Large intestine (tissue), 3 donors: ENCODE results near the gene CACNA1B. TPM values are rescaled to one million over a fixed set of nuclear protein-coding genes. Genes with fewer than 3 reads are reported as not detected.

ENCODE experiments used
- DNase-seq, 2 donors: peaks; one replicate each; pipeline versions ENCODE4 v3.0.0 to v3.0.0-alpha.2; 2013
- H3K27ac ChIP-seq: one replicate; pipeline ENCODE4 v1.5.1; 2013; ENCODE audit warnings: low read length
- H3K27me3 ChIP-seq: 2 replicates; pipeline ENCODE4 v1.6.1; 2013; ENCODE audit warnings: low read length; ENCODE audit not compliant: control insufficient read depth, insufficient read depth
- H3K36me3 ChIP-seq: 2 replicates; pipeline ENCODE4 v1.6.1; 2013; ENCODE audit warnings: low read length; ENCODE audit not compliant: control insufficient read depth, insufficient read depth
- H3K4me1 ChIP-seq: one replicate; pipeline ENCODE4 v1.6.1; 2013; ENCODE audit warnings: low read length; ENCODE audit not compliant: control insufficient read depth, insufficient read depth
- H3K4me3 ChIP-seq: one replicate; pipeline ENCODE4 v1.5.1; 2013; ENCODE audit warnings: low read length
- H3K9me3 ChIP-seq: one replicate; pipeline ENCODE4 v1.6.1; 2013; ENCODE audit warnings: mild to moderate bottlenecking, low read depth, low read length, moderate library complexity; ENCODE audit not compliant: control insufficient read depth
- WGBS: methylation state at CpG from one replicate; pipeline ENCODE4 v1.1.5; 2013; ENCODE audit warnings: low lambda C conversion rate; ENCODE audit not compliant: insufficient coverage; 5-methylcytosine and 5-hydroxymethylcytosine counted together
- polyA plus RNA-seq: library from polyadenylated mRNA; unstranded; fragments of 120-200 nt; gene quantifications from one replicate; pipeline ENCODE4 v1.2.1, GENCODE V29; 2013

Gene CACNA1B
- polyA plus RNA-seq, 1 donor = 1.8 TPM

GRCh38 chr9:137974746-137975526, 97.4 kb downstream of the CACNA1B start:
- no peak overlapping the region for H3K4me3 ChIP-seq
- no peak for DNase-seq
- no peak overlapping the region for H3K27ac ChIP-seq
- no peaks in the 10 kb centered on the region for H3K27me3 ChIP-seq
- no CpG with 5 or more reads among the region's 15 CpGs for WGBS
- H3K36me3 ChIP-seq = no peaks in the 10 kb centered on the region
- H3K9me3 ChIP-seq = no peaks in the 10 kb centered on the region
- H3K4me1 ChIP-seq = no peaks in the 10 kb centered on the region

- Histone ChIP-seq H3K27me3 (no peaks in the 10 kb centered on the region), H3K4me1 (no peaks in the 10 kb centered on the region), H3K36me3 (no peaks in the 10 kb centered on the region), H3K9me3 (no peaks in the 10 kb centered on the region), H3K27ac (no peak overlapping the region), H3K4me3 (no peak overlapping the region)
- no peak for DNase-seq
- no CpG with 5 or more reads among the region's 6 CpGs for whole genome bisulfite sequencing
These were observed 97.9 kb downstream of the CACNA1B start for GRCh38 chr9:137975527-137975913.

- Histone ChIP-seq H3K36me3 (no peaks in the 10 kb centered on the region), H3K9me3 (no peaks in the 10 kb centered on the region), H3K27me3 (no peaks in the 10 kb centered on the region), H3K27ac (no peak overlapping the region), H3K4me3 (no peak overlapping the region), H3K4me1 (no peaks in the 10 kb centered on the region)
- DNase-seq = no peak
- WGBS = no CpG with 5 or more reads among the region's 8 CpGs
These were observed 98.5 kb downstream of the CACNA1B start for GRCh38 chr9:137975936-137976565.

- no peak overlapping the region for H3K27ac ChIP-seq
- H3K27me3 ChIP-seq = no peaks in the 10 kb centered on the region
- no peaks in the 10 kb centered on the region for H3K9me3 ChIP-seq
- H3K36me3 ChIP-seq = no peaks in the 10 kb centered on the region
- WGBS = no CpG with 5 or more reads among the region's 8 CpGs
- H3K4me3 ChIP-seq = no peak overlapping the region
- DNase-seq = no peak
- H3K4me1 ChIP-seq = no peaks in the 10 kb centered on the region
These were observed 100.1 kb downstream of the CACNA1B start for GRCh38 chr9:137977571-137978261.

GRCh38 chr9:137978262-137978714, 100.7 kb downstream of the CACNA1B start:
- Histone ChIP-seq H3K4me3 (no peak overlapping the region), H3K27me3 (no peaks in the 10 kb centered on the region), H3K36me3 (no peaks in the 10 kb centered on the region), H3K9me3 (no peaks in the 10 kb centered on the region), H3K4me1 (no peaks in the 10 kb centered on the region), H3K27ac (no peak overlapping the region)
- no peak for DNase-seq
- 100% methylated on average over 1 of the region's 4 CpGs for WGBS

- no peaks in the 10 kb centered on the region for H3K36me3 ChIP-seq
- H3K27me3 ChIP-seq = no peaks in the 10 kb centered on the region
- no peak for DNase-seq
- no peaks in the 10 kb centered on the region for H3K4me1 ChIP-seq
- H3K4me3 ChIP-seq = no peak overlapping the region
- H3K9me3 ChIP-seq = no peaks in the 10 kb centered on the region
- no CpG with 5 or more reads among the region's 1 CpG for WGBS
- no peak overlapping the region for H3K27ac ChIP-seq
These were observed 104.6 kb downstream of the CACNA1B start for GRCh38 chr9:137982200-137982599.

GRCh38 chr9:137984005-137984404, 106.4 kb downstream of the CACNA1B start:
- Histone ChIP-seq H3K9me3 (no peaks in the 10 kb centered on the region), H3K27me3 (no peaks in the 10 kb centered on the region), H3K4me1 (no peaks in the 10 kb centered on the region), H3K4me3 (no peak overlapping the region), H3K36me3 (no peaks in the 10 kb centered on the region), H3K27ac (no peak overlapping the region)
- WGBS = no CpG with 5 or more reads among the region's 16 CpGs
- DNase-seq = no peak

DNA sequence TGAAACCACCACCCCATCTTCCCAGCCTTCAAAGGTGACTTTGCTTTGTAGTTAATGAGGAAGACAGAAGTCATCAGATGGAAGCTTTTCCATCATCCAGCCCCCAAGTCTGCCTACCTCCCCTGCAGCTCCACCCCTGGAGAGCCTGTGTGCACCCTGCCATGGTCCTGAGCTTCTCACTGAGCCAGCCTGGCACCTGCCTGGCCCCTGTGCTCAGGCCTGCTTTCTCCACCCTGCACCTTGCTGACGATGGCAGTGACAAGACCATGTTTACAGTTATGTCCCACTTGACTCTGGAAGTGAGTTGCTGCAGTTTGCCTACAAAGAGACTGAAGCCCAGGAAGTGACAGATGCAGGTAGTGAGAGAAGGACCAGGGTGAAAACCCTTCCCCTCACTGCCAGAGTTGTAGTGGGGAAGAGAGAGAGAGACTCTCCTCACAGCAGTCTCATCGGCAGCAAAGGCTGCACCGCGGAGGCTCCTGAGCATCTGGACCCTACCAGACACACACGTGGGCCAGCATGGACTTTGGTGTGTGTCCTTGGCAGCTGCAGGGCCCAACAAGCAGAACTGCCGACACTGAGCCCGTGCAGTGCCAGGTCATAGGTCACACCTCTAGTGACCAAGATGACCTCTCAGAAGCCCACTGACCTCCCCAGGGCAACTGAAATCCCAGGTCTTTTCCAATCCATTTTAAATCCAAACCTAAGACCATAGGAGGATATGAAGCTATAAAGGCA, 107.1 kb downstream of the CACNA1B start:
- H3K4me1 ChIP-seq = no peaks in the 10 kb centered on the region
- no CpG with 5 or more reads among the region's 7 CpGs for WGBS
- no peak for DNase-seq
- no peaks in the 10 kb centered on the region for H3K9me3 ChIP-seq
- H3K36me3 ChIP-seq = no peaks in the 10 kb centered on the region
- H3K27me3 ChIP-seq = no peaks in the 10 kb centered on the region
- H3K4me3 ChIP-seq = no peak overlapping the region
- no peak overlapping the region for H3K27ac ChIP-seq

- Histone ChIP-seq H3K27me3 (no peaks in the 10 kb centered on the region), H3K4me1 (no peaks in the 10 kb centered on the region), H3K27ac (no peak overlapping the region), H3K4me3 (no peak overlapping the region), H3K9me3 (no peaks in the 10 kb centered on the region), H3K36me3 (no peaks in the 10 kb centered on the region)
- no peak for DNase-seq
- WGBS = no CpG with 5 or more reads among the region's 13 CpGs
These were observed 108.1 kb downstream of the CACNA1B start for GRCh38 chr9:137985637-137986071.
